Stimulated activated memory B cell treated with anti-CD40 and anti-IgM and Interleukin-4, amounts not matched to agents 10 μg/mL and 1 μg/mL and 100 μg/mL, for 72 hours (primary cell): Measurements from ENCODE around the gene ZAP70.

ENCODE experiments used
- ATAC-seq: fragments of 150-1000 bp; cut with Tn5 transposase; 2 replicates; pipeline ENCODE4 v1.10.0; 2021
- H3K27ac Mint-ChIP-seq: one replicate; pipeline ENCODE4 v1.8.0; 2022; ENCODE audit warnings: mild to moderate bottlenecking, mixed read lengths
- H3K27me3 Mint-ChIP-seq: one replicate; pipeline ENCODE4 v1.8.0; 2022; ENCODE audit warnings: mixed read lengths
- H3K36me3 Mint-ChIP-seq: one replicate; pipeline ENCODE4 v1.8.0; 2022; ENCODE audit warnings: mixed read lengths
- H3K4me1 Mint-ChIP-seq: one replicate; pipeline ENCODE4 v1.8.0; 2022; ENCODE audit warnings: mixed read lengths
- H3K4me3 Mint-ChIP-seq: one replicate; pipeline ENCODE4 v1.8.0; 2022; ENCODE audit warnings: mild to moderate bottlenecking, moderate library complexity, mixed read lengths
- H3K9me3 Mint-ChIP-seq: one replicate; pipeline ENCODE4 v1.8.0; 2022; ENCODE audit warnings: mixed read lengths

The ZAP70 gene

DNA sequence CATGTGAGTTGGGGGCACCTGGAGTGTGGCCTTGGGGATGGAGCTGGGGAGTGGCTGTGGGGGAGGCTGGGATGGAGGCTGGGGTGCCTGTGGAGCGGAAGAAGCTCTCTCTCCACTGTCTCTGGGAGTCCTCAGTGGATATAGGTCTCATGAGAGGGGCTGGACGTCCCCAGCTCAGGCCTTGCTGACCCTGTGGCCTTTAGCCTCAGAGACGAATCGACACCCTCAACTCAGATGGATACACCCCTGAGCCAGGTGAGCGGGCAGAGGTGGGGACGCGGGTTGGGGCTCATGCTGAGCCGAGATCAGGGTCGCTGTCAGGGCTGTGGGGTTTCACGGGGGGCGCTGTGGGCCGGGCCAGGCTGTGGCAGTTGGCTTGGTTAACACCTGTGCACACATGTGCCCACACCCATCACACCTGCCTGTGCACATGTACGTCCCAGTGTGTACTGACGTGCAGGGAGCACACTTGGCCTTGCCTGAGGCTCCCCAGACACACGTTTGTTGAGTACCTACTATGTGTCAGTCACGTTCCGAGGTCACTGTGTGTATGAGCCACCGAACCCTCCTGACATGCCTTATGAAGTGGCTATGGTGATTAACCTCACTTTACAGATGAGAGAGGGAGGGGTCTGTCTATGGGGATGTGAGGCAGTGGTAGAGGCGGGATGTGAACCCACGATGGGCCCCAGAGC is 20.1 kb downstream of the ZAP70 start:
- no peak overlapping the region for H3K27ac Mint-ChIP-seq
- H3K4me3 Mint-ChIP-seq, result no peak overlapping the region
- no peak for ATAC-seq
- peaks cover 3% of the 10 kb centered on the region for H3K9me3 Mint-ChIP-seq
- no peaks in the 10 kb centered on the region for H3K4me1 Mint-ChIP-seq
- peaks cover 5% of the 10 kb centered on the region for H3K36me3 Mint-ChIP-seq
- peaks cover 7% of the 10 kb centered on the region for H3K27me3 Mint-ChIP-seq

DNA sequence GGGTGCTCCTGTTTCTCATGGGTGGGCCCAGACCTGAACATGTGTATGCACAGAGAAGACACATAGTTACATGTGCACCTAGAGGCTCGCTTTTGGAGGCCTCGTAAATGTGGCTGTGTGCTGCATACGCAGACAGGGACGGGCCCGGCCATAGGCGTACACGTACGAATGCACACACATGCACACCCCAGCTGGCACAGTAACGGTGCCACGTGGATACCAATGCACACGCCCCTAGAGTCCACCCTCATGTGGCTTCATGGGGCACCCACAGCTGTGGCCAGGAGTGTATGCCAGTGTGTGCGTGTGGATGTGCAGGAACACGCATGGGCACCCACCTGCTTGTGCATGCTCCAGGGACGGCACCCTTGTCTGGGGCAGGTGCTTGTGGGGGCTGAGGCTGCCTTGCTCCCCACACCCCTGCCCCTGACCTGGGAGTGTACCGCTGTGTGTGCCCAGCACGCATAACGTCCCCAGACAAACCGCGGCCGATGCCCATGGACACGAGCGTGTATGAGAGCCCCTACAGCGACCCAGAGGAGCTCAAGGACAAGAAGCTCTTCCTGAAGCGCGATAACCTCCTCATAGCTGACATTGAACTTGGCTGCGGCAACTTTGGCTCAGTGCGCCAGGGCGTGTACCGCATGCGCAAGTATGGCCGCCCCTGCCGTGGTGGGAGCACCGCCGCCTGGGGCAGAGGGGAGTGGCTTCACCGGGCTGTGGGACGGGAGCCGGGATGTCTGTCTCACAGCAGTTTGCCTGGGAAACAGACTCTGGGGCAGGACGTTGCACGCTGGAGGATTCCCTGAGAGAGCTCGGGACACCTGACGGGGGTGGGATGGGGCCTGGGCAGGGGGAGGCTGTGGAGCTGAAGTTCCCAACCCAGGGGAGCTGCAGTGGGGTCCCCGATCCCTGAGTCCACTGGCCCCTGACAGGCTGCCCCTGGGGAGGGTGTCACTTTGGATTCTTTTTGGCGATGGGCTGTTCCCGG is 21.0 kb downstream of the ZAP70 start:
- Mint-ChIP-seq H3K36me3 (peaks cover 5% of the 10 kb centered on the region), H3K9me3 (peaks cover 3% of the 10 kb centered on the region), H3K4me3 (no peak overlapping the region), H3K27ac (no peak overlapping the region), H3K27me3 (peaks cover 7% of the 10 kb centered on the region), H3K4me1 (no peaks in the 10 kb centered on the region)
- no peak for ATAC-seq

DNA sequence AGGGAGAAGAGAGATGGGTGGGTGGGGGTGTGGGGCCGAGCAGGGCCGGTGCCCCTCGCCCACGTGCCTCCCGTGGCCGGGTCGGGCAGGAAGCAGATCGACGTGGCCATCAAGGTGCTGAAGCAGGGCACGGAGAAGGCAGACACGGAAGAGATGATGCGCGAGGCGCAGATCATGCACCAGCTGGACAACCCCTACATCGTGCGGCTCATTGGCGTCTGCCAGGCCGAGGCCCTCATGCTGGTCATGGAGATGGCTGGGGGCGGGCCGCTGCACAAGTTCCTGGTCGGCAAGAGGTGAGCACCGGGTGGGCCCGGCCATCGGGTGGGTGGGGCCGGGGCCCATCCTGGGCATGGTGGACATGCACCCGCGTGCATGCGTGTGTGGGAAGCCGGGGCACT is 21.8 kb downstream of the ZAP70 start:
- Mint-ChIP-seq H3K27ac (no peak overlapping the region), H3K4me3 (no peak overlapping the region), H3K9me3 (peaks cover 1% of the 10 kb centered on the region), H3K36me3 (peaks cover 4% of the 10 kb centered on the region), H3K4me1 (no peaks in the 10 kb centered on the region), H3K27me3 (peaks cover 7% of the 10 kb centered on the region)
- ATAC-seq, result no peak

DNA sequence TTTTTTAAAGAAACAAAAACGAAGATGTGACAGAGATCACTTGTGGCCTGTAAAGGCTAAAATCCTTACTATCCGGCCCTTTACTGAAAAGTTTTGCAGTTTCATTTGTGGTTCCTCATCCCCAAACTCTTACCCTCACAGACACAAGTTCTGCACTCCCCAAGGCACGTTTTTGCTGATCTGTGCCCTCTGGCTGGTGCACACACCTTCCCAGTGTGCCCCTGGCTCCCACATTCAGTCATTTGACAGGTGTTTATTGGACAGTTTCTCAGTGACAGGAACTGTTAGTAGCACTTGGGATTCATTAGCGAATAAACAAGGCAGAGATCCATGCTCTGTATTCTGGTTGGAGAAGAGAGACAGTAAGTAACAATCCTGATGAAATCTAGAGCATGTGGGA is 22.8 kb downstream of the ZAP70 start:
- no peaks in the 10 kb centered on the region for H3K9me3 Mint-ChIP-seq
- no peaks in the 10 kb centered on the region for H3K36me3 Mint-ChIP-seq
- no peak overlapping the region for H3K4me3 Mint-ChIP-seq
- peaks cover 5% of the 10 kb centered on the region for H3K4me1 Mint-ChIP-seq
- H3K27me3 Mint-ChIP-seq, result peaks cover 7% of the 10 kb centered on the region
- H3K27ac Mint-ChIP-seq, result no peak overlapping the region
- ATAC-seq, result no peak

- Mint-ChIP-seq H3K27ac (no peak overlapping the region), H3K36me3 (no peaks in the 10 kb centered on the region), H3K4me1 (peaks cover 8% of the 10 kb centered on the region), H3K27me3 (peaks cover 2% of the 10 kb centered on the region), H3K4me3 (no peak overlapping the region), H3K9me3 (no peaks in the 10 kb centered on the region)
- ATAC-seq, result no peak
Measured at GRCh38 chr2:97736608-97737330, 23.4 kb downstream of the ZAP70 start.

- Mint-ChIP-seq H3K4me1 (peaks cover 13% of the 10 kb centered on the region), H3K27ac (no peak overlapping the region), H3K9me3 (no peaks in the 10 kb centered on the region), H3K27me3 (no peaks in the 10 kb centered on the region), H3K4me3 (no peak overlapping the region), H3K36me3 (no peaks in the 10 kb centered on the region)
- no peak for ATAC-seq
Measured at GRCh38 chr2:97737421-97738178, 24.2 kb downstream of the ZAP70 start.

GRCh38 chr2:97738179-97739019 is 25.0 kb downstream of the ZAP70 start:
- H3K4me3 Mint-ChIP-seq, result no peak overlapping the region
- no peak for ATAC-seq
- peaks cover 1% of the 10 kb centered on the region for H3K36me3 Mint-ChIP-seq
- no peaks in the 10 kb centered on the region for H3K27me3 Mint-ChIP-seq
- no peak overlapping the region for H3K27ac Mint-ChIP-seq
- peaks cover 15% of the 10 kb centered on the region for H3K4me1 Mint-ChIP-seq
- H3K9me3 Mint-ChIP-seq, result no peaks in the 10 kb centered on the region

- Mint-ChIP-seq H3K4me1 (peaks cover 15% of the 10 kb centered on the region), H3K36me3 (peaks cover 10% of the 10 kb centered on the region), H3K9me3 (no peaks in the 10 kb centered on the region), H3K27ac (no peak overlapping the region), H3K4me3 (no peak overlapping the region), H3K27me3 (no peaks in the 10 kb centered on the region)
- no peak for ATAC-seq
Measured at GRCh38 chr2:97739020-97739892, 25.9 kb downstream of the ZAP70 start.

DNA sequence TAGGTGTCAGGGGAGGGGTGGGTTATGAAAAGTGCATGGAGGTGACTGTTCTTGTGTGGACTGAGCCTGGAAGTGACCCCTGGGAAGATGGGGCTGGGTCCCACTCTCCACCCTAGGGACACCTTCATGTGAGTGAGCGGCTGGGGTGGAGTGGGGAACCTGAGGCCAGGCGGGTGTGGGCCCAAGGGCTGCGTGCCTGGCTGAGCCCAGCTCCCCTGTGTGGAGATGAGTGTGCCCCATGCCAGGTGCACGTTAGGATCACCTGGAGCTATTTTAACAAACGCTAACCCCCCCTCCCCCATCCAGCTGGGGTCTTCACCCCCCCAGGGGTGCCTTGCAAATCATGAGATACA is 26.5 kb downstream of the ZAP70 start:
- Mint-ChIP-seq H3K27ac (no peak overlapping the region), H3K4me1 (peaks cover 15% of the 10 kb centered on the region), H3K27me3 (no peaks in the 10 kb centered on the region)

DNA sequence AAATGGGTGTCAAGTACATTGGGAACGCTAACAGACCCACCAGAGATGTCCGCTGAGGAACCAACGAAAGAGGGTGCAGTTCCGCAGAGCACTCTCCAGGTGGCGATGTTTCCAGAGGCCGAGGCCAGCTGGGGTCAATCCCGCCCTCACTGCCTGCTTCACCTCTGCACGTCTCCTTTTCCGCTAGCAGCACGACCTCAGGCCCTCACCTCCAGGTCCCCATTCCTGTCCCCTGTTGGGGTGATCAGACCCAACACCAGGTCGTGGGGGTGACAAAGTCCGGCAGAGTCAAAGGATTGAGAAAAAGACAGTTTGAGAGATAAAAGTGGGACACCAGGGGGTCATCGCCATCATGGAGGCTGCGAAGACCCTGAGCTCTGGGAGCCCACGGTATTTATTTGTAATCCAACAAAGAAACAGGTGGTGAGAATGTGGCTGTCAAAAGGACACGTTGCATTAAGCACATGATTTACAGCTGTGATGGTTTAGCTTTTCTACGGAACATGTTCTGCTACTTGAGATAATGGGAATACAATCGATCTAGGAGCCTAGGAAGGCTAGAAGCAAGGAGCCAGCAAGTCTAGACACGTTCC is 27.3 kb downstream of the ZAP70 start:
- H3K27me3 Mint-ChIP-seq, result no peaks in the 10 kb centered on the region
- ATAC-seq, result peak; percentile 63
- peaks cover 21% of the 10 kb centered on the region for H3K4me1 Mint-ChIP-seq
- no peak overlapping the region for H3K4me3 Mint-ChIP-seq
- H3K36me3 Mint-ChIP-seq, result peaks cover 12% of the 10 kb centered on the region
- no peak overlapping the region for H3K27ac Mint-ChIP-seq
- H3K9me3 Mint-ChIP-seq, result no peaks in the 10 kb centered on the region

More for the DNA sequence above, 26.5 kb downstream of the ZAP70 start:
- peaks cover 12% of the 10 kb centered on the region for H3K36me3 Mint-ChIP-seq
- no peaks in the 10 kb centered on the region for H3K9me3 Mint-ChIP-seq
- H3K4me3 Mint-ChIP-seq, result no peak overlapping the region
- no peak for ATAC-seq

GRCh38 chr2:97741251-97741650 is 27.9 kb downstream of the ZAP70 start:
- H3K4me1 Mint-ChIP-seq, result peaks cover 27% of the 10 kb centered on the region
- no peak overlapping the region for H3K27ac Mint-ChIP-seq
- no peak for ATAC-seq
- H3K36me3 Mint-ChIP-seq, result peaks cover 17% of the 10 kb centered on the region
- no peak overlapping the region for H3K4me3 Mint-ChIP-seq
- H3K9me3 Mint-ChIP-seq, result no peaks in the 10 kb centered on the region
- no peaks in the 10 kb centered on the region for H3K27me3 Mint-ChIP-seq

DNA sequence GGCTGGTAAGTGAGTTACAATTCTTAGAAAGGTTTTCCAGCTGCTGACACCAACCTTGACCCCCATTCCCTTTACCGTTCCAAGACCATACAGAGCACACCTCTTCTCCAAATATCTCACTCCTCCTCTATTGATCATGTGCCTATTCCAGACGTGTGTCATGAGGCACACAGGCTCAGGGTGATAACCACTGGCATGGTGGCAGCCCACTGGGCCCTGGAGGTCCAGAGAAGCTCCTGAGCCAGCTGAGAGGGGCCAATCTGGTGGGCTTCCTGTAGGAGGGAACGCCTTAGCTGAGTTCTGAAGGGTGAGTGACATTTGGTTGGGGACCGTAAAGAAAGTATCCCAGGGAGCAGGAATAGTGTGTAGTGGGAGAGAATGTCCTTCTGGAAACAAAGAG is 28.3 kb downstream of the ZAP70 start:
- Mint-ChIP-seq H3K36me3 (peaks cover 17% of the 10 kb centered on the region), H3K4me3 (no peak overlapping the region)

GRCh38 chr2:97742381-97742847 is 29.0 kb downstream of the ZAP70 start:
- H3K27me3 Mint-ChIP-seq, result no peaks in the 10 kb centered on the region
- no peak overlapping the region for H3K27ac Mint-ChIP-seq
- H3K4me1 Mint-ChIP-seq, result peaks cover 31% of the 10 kb centered on the region
- no peak overlapping the region for H3K4me3 Mint-ChIP-seq
- ATAC-seq, result no peak
- H3K36me3 Mint-ChIP-seq, result peaks cover 17% of the 10 kb centered on the region
- no peaks in the 10 kb centered on the region for H3K9me3 Mint-ChIP-seq

More for the DNA sequence above, 28.3 kb downstream of the ZAP70 start:
- ATAC-seq, result no peak
- Mint-ChIP-seq H3K4me1 (peaks cover 29% of the 10 kb centered on the region), H3K27ac (no peak overlapping the region), H3K9me3 (no peaks in the 10 kb centered on the region), H3K27me3 (no peaks in the 10 kb centered on the region)
